ENCODE results near the gene MAD2L1BP.

DNA sequence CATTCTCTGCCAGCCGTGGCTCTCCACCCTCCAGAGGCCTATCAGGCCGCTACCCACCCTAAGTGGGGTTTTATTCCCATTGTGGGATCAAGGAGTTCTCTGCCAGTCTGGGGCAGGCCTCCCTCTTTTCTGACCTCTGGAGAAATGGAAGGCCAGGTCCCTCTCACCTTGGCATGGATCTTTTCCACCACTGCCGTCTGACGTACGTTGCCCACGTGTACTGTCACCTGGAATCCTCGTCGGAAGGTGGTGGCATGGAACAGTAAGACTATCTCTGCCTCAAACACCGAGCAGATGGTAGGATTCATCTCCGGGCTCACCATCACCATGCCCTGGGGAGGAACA, 13.8 kb upstream of the MAD2L1BP start:
- TF ChIP-seq RAD21 (IDR thresholded peaks at IDR 0.05; ENCODE audit: low read depth) (no peak), FOXM1 (IDR thresholded peaks at IDR 0.05; ENCODE audit: borderline replicate concordance, low read depth) (no peak), EP300 (IDR thresholded peaks at IDR 0.05; ENCODE audit: borderline replicate concordance) (no peak)
- TF ChIP-seq, protein P1, sequence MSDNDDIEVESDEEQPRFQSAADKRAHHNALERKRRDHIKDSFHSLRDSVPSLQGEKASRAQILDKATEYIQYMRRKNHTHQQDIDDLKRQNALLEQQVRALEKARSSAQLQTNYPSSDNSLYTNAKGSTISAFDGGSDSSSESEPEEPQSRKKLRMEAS (IDR thresholded peaks at IDR 0.05) = no peak
- TF ChIP-seq, protein P2, sequence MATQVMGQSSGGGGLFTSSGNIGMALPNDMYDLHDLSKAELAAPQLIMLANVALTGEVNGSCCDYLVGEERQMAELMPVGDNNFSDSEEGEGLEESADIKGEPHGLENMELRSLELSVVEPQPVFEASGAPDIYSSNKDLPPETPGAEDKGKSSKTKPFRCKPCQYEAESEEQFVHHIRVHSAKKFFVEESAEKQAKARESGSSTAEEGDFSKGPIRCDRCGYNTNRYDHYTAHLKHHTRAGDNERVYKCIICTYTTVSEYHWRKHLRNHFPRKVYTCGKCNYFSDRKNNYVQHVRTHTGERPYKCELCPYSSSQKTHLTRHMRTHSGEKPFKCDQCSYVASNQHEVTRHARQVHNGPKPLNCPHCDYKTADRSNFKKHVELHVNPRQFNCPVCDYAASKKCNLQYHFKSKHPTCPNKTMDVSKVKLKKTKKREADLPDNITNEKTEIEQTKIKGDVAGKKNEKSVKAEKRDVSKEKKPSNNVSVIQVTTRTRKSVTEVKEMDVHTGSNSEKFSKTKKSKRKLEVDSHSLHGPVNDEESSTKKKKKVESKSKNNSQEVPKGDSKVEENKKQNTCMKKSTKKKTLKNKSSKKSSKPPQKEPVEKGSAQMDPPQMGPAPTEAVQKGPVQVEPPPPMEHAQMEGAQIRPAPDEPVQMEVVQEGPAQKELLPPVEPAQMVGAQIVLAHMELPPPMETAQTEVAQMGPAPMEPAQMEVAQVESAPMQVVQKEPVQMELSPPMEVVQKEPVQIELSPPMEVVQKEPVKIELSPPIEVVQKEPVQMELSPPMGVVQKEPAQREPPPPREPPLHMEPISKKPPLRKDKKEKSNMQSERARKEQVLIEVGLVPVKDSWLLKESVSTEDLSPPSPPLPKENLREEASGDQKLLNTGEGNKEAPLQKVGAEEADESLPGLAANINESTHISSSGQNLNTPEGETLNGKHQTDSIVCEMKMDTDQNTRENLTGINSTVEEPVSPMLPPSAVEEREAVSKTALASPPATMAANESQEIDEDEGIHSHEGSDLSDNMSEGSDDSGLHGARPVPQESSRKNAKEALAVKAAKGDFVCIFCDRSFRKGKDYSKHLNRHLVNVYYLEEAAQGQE (IDR thresholded peaks at IDR 0.05; ENCODE audit: low read depth) = no peak

Measured in Ishikawa (cell line).